Smooth muscle cell (in vitro differentiated cells): ENCODE results near the gene ELAVL1. TPM values are rescaled to one million over a fixed set of nuclear protein-coding genes. Genes with fewer than 3 reads are reported as not detected.

Experiments
- DNase-seq: peaks from one replicate; lab custom pipeline; 2025; ENCODE audit not compliant: unreplicated experiment; lab: John Stamatoyannopoulos, UW
- H2AFZ ChIP-seq: fragments of 200-600 bp; sonication (generic); 2 replicates; pipeline ENCODE4 v1.6.0; 2016; ENCODE audit warnings: antibody characterized with exemption, low read depth, mild to moderate bottlenecking
- H3F3A ChIP-seq: fragments of 200-600 bp; sonication (generic); 2 replicates; pipeline ENCODE4 v1.6.0; 2017; ENCODE audit warnings: antibody characterized with exemption, low read depth
- H3K27ac ChIP-seq: fragments of 200-600 bp; sonication (generic); 2 replicates; pipeline ENCODE4 v1.5.1; 2016; ENCODE audit warnings: low read depth, mild to moderate bottlenecking
- H3K27me3 ChIP-seq: fragments of 200-600 bp; sonication (generic); 2 replicates; pipeline ENCODE4 v1.6.1; 2016; ENCODE audit warnings: low read depth, mild to moderate bottlenecking
- H3K36me3 ChIP-seq: fragments of 200-600 bp; sonication (generic); 2 replicates; pipeline ENCODE4 v1.5.1; 2016; ENCODE audit warnings: low read depth
- H3K4me1 ChIP-seq: fragments of 200-600 bp; sonication (generic); 2 replicates; pipeline ENCODE4 v1.5.1; 2016; ENCODE audit warnings: low read depth
- H3K4me2 ChIP-seq: fragments of 200-600 bp; sonication (generic); 2 replicates; pipeline ENCODE4 v1.6.0; 2016; ENCODE audit warnings: mild to moderate bottlenecking
- H3K4me3 ChIP-seq: fragments of 200-600 bp; sonication (generic); 2 replicates; pipeline ENCODE4 v1.5.1; 2016; ENCODE audit warnings: mild to moderate bottlenecking
- H3K79me2 ChIP-seq: fragments of 200-600 bp; sonication (generic); 2 replicates; pipeline ENCODE4 v1.6.0; 2016; ENCODE audit warnings: low read depth, mild to moderate bottlenecking
- H3K9ac ChIP-seq: fragments of 200-600 bp; sonication (generic); 2 replicates; pipeline ENCODE4 v1.6.0; 2016; ENCODE audit warnings: low read depth
- H3K9me3 ChIP-seq: fragments of 200-600 bp; sonication (generic); replicated peaks from 2 replicates; pipeline ENCODE4 v1.5.1; 2016; ENCODE audit warnings: low read depth
- H4K20me1 ChIP-seq: fragments of 200-600 bp; sonication (generic); 2 replicates; pipeline ENCODE4 v1.6.0; 2016; ENCODE audit warnings: low read depth
- WGBS: methylation state at CpG from one replicate; pipeline ENCODE4 v1.1.7; 2016; ENCODE audit warnings: low lambda C conversion rate; 5-methylcytosine and 5-hydroxymethylcytosine counted together
- polyA plus RNA-seq: library from polyadenylated mRNA; unstranded; fragments of >200 nt; fragmentation: Nextera tagmentation; extraction: Ambion mirVana; gene quantifications from 2 replicates; pipeline ENCODE4 v1.2.1, GENCODE V29; 2016
- total RNA-seq: library from RNA; depleted of rRNA; stranded (reverse); fragments of >200 nt; gene quantifications from 2 replicates; pipeline ENCODE4 v1.2.3, GENCODE V29; 2014
- TF ChIP-seq, protein P1 (sequence below): fragments of 200-600 bp; sonication (generic); IDR thresholded peaks from 2 replicates; pipeline ENCODE4 v1.5.1; 2017; ENCODE audit warnings: borderline replicate concordance, mild to moderate bottlenecking, antibody characterized with exemption; ENCODE audit not compliant: insufficient read depth, poor library complexity, severe bottlenecking

The ELAVL1 gene
- total and polyA plus RNA-seq, 2 experiments from 2014 or later: 47.9 to 90.7 TPM

DNA sequence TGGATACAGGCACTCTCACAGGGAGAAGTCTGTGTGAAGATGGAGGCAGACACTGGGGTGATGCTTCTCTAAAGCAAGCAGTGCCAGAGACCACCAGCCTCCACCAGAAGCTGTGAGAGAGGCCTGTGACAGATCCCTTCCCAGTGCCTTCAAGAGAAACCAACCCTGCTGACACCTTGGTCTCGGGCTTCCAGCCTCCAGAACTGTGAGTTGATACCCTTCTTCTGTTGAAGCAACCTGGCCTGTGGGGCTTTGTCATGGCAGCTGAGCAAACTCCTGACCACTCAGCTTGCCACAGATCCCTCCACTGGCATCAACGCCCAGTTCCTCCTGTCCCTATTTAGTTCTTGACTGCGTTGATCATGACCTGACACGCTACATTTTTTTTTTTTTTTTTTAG lies 29.0 kb downstream of the ELAVL1 start:
- TF ChIP-seq, protein P1, sequence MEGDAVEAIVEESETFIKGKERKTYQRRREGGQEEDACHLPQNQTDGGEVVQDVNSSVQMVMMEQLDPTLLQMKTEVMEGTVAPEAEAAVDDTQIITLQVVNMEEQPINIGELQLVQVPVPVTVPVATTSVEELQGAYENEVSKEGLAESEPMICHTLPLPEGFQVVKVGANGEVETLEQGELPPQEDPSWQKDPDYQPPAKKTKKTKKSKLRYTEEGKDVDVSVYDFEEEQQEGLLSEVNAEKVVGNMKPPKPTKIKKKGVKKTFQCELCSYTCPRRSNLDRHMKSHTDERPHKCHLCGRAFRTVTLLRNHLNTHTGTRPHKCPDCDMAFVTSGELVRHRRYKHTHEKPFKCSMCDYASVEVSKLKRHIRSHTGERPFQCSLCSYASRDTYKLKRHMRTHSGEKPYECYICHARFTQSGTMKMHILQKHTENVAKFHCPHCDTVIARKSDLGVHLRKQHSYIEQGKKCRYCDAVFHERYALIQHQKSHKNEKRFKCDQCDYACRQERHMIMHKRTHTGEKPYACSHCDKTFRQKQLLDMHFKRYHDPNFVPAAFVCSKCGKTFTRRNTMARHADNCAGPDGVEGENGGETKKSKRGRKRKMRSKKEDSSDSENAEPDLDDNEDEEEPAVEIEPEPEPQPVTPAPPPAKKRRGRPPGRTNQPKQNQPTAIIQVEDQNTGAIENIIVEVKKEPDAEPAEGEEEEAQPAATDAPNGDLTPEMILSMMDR: no peak
- no peak overlapping the region for H3K27ac ChIP-seq
- WGBS: 99% methylated on average over 4 of the region's 4 CpGs
- H3K36me3 ChIP-seq: no peaks in the 10 kb centered on the region
- H3K27me3 ChIP-seq: no peaks in the 10 kb centered on the region
- no peaks in the 10 kb centered on the region for H3K9me3 ChIP-seq
- H3K4me2 ChIP-seq: no peak overlapping the region
- H3K9ac ChIP-seq: no peak overlapping the region
- no peak overlapping the region for H3K4me3 ChIP-seq
- H3K79me2 ChIP-seq: peaks cover 6% of the 10 kb centered on the region
- H4K20me1 ChIP-seq: peaks cover 77% of the 10 kb centered on the region
- DNase-seq: no peak
- H3K4me1 ChIP-seq: no peaks in the 10 kb centered on the region
- H2AFZ ChIP-seq: no peak overlapping the region
- H3F3A ChIP-seq: no peaks in the 10 kb centered on the region

DNA sequence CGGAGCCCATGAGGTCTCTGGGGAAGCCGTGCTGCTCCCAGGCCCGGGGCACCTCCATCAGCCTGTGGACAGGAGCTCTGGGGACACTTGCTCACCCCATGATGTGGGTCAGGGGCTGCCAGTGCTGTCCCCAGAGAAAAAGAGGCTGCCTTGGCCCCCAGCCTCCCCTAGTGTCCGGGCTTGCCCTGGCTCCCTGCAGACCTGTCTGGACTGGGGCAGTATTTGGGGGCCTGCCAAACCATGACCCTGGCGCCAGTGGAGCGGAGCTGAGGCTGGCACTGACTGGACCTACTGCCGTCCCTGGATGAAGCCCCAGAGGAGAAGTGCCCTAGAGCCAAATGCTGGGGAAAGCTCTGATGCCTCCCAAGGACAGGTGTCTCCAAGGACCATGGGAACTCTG lies 30.4 kb downstream of the ELAVL1 start:
- no peaks in the 10 kb centered on the region for H3K36me3 ChIP-seq

DNA sequence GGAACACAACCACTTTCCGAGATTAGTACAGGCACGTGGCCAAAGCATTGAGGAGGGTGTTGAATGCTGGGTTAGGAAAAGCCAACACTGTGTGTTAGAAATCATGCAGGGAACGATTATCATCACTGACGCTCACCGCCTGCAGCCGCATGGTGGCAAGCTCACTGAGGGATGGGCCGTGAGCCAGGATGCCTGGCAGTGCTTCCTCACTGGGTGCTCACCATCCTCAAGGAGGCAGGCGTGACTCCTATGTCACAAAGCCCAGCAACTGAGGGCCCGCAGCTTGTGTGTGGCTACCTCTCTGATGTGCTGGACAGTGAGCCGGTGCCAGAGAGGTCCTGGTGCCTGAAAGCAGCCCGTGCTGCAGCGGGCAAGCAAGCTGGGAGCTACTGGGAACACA lies 31.6 kb downstream of the ELAVL1 start:
- WGBS: 99% methylated on average over 12 of the region's 12 CpGs
- no peaks in the 10 kb centered on the region for H3K79me2 ChIP-seq
- peaks cover 76% of the 10 kb centered on the region for H4K20me1 ChIP-seq
- DNase-seq: no peak
- TF ChIP-seq, protein P1: no peak
- no peak overlapping the region for H3K27ac ChIP-seq
- H3K4me3 ChIP-seq: no peak overlapping the region
- H3K27me3 ChIP-seq: no peaks in the 10 kb centered on the region
- no peak overlapping the region for H2AFZ ChIP-seq
- no peaks in the 10 kb centered on the region for H3K36me3 ChIP-seq
- H3K4me1 ChIP-seq: no peaks in the 10 kb centered on the region
- H3K9me3 ChIP-seq: no peaks in the 10 kb centered on the region
- H3K4me2 ChIP-seq: no peak overlapping the region
- H3K9ac ChIP-seq: no peak overlapping the region
- no peaks in the 10 kb centered on the region for H3F3A ChIP-seq

More for the DNA sequence above, 30.4 kb downstream of the ELAVL1 start:
- no peaks in the 10 kb centered on the region for H3K9me3 ChIP-seq
- no peak overlapping the region for H3K4me3 ChIP-seq
- H4K20me1 ChIP-seq: peaks cover 87% of the 10 kb centered on the region
- no peaks in the 10 kb centered on the region for H3K79me2 ChIP-seq
- H3F3A ChIP-seq: no peaks in the 10 kb centered on the region
- TF ChIP-seq, protein P1: no peak
- H3K27ac ChIP-seq: no peak overlapping the region
- H3K9ac ChIP-seq: no peak overlapping the region
- no peak for DNase-seq
- no peaks in the 10 kb centered on the region for H3K27me3 ChIP-seq
- no peak overlapping the region for H2AFZ ChIP-seq
- no peaks in the 10 kb centered on the region for H3K4me1 ChIP-seq
- 98% methylated on average over 7 of the region's 7 CpGs for WGBS
- H3K4me2 ChIP-seq: no peak overlapping the region
